HG02571 (cell line): ENCODE results near the gene VILL.
"Not testable (repeated sequence)": the region's sequence is repeated elsewhere in the genome, so short reads cannot be mapped to it uniquely, and the experiment has no call there.

Experiments used
- ATAC-seq: cut with Tn5 transposase; IDR thresholded peaks from one replicate; pipeline ENCODE4 v1.9.1; 2021; ENCODE audit warnings: mild to moderate bottlenecking, moderate library complexity; ENCODE audit not compliant: unreplicated experiment

The VILL gene

GRCh38 chr3:38032328-38032865 is 41.8 kb downstream of the VILL start:
- ATAC-seq = no peak

GRCh38 chr3:38033586-38033985 is 43.0 kb downstream of the VILL start:
- not testable (repeated sequence) for ATAC-seq

GRCh38 chr3:38034335-38034734 is 43.7 kb downstream of the VILL start:
- not testable (repeated sequence) for ATAC-seq

- ATAC-seq = no peak
Measured at GRCh38 chr3:38036286-38036685, 45.7 kb downstream of the VILL start.

GRCh38 chr3:38036906-38037305 is 46.3 kb downstream of the VILL start:
- ATAC-seq = no peak

GRCh38 chr3:38038447-38038911 is 47.9 kb downstream of the VILL start:
- ATAC-seq = no peak

DNA sequence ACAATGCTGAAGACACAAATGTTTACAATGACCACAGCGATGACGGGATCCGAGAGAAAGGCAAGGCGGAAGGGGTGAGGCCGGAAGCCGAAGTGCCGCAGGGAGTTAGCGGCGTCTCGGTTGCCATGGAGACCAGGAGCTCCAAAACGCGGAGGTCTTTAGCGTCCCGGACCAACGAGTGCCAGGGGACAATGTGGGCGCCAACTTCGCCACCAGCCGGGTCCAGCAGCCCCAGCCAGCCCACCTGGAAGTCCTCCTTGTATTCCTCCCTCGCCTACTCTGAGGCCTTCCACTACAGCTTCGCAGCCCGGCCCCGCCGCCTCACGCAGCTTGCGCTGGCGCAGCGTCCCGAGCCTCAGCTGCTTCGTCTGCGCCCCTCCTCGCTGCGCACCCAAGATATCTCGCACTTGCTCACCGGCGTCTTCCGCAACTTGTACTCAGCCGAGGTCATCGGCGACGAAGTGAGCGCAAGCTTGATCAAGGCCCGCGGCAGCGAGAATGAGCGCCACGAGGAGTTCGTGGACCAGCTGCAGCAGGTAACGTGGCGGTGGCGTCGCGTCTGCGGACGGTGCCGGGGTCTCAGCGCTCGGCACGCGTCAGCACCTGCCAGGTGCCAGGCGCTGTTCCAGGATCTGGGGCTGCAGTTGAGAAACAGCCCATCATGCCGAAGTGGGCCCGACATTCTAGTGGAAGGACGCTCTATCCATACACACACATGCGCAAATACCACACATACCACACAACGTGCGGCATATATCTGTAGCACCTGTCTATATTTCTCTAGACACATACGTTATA is 48.7 kb downstream of the VILL start, which contains the start of gene DLEC1:
DLEC1 (plus strand) TSS at position 108 of the 798 bp plus-strand sequence; CDS start at position 126, 18 bp downstream.
- peak; percentile 84 for ATAC-seq

DNA sequence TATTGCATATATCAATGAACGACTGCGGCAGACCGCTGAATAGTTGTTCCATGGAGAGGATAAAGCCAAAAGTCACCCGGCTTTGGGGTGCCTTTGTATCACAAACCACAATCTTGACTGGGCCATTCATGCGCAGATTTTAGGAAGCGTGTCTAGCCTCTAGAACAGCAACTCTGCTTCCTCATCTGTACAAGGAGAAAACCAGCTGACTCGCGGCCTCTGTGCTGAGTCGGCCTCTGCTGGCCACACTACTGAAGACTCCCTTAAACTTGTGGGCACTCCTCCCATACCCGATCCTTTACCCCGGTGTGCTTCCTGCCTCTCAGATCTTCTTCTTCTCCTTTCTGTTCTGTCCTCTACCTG is 49.3 kb downstream of the VILL start:
- peak; percentile 49 for ATAC-seq

DNA sequence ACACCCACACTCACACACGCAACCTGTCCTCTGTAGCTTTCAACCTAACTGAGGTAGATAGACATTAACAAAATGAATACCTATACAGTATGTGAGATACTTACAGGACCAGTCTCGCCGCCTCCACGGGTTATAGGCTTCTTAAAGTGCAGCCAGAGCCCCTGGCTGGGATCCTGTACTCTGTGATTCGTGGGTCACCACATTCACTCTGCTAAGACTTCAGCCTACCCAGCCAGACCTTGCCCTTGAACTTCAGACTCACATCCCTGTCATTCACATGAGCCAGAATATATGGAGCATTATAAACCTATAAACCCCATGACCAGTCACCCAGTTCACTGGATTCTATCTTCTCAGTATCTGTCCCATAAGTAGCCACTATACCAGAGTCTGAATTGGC is 49.8 kb downstream of the VILL start:
- ATAC-seq = no peak

GRCh38 chr3:38043486-38043885 is 52.9 kb downstream of the VILL start:
- ATAC-seq = no peak

- ATAC-seq = no peak
Measured at GRCh38 chr3:38046027-38046426, 55.4 kb downstream of the VILL start.

DNA sequence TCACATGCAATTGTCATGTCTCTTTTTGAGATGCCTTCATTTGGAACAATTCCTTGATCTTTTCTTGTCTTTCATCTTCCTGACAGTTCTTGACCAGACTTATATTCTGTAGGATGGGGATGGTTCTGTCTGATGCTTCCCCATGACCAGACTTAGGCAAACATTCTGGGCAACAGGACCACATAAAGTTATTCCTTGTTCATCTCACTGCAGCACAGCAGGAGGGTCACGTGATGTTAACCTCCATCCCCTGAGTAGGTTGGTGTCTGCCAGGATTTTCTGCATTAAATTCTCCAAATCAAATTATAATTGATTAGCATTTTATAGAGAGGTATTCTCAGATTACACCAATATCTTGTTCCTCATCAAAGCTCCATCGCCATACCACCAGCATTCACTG is 56.2 kb downstream of the VILL start:
- no peak for ATAC-seq

DNA sequence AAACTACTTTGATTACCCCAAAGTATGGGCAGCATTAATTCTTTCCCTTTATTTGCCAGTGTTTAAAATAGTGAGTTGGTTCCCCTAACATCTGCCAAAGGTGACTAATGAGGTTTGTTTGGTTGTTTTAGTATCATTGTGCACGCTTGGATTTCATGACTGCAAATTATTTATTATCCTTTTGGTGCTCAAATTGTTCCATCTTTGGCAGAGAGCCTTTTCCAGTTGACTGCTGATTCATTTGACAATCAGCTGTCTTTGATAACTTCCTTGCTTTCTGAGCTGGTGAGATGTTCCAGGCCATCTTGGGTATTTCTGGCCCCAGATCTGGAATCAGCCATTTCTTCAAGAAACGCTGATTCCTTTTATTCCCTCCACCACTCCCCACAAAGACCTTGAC is 57.3 kb downstream of the VILL start:
- no peak for ATAC-seq

DNA sequence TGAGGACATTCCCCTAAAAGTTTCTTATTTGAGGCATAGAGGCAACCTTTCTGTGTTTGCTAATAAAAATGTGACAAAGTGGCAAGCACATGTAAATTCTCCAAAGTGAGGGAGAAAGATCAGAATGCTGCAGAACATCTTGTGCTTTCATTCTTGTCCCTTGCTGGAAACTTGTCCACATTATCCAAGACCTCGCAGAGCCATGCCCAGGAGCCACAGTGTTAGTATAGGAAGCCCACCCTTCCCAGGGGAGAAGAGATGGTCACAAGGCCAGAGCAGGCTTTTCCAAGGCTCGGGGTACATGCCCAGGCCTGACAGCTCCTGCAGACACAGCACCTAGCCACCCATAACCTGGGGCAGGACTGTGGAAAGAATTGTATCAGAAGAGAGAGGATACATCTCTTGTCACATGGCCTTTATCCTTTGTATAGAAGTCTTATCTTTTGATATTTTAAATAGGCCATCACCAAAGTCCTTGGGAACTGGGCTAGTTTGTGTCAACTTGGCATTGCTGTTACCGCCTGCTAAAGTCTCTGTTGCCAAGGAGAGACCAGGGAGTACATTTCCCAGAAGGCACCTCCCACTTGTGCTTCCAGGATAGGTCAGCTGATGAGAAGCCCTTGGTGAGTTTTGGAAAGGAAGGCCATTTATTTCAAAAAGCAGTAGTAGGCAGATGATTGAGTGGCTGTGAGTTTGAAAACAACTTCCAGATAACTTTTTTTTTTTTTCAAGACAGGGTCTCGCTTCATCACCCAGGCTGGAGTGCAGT is 59.0 kb downstream of the VILL start:
- ATAC-seq = no peak

GRCh38 chr3:38051131-38051530 is 60.5 kb downstream of the VILL start:
- no peak for ATAC-seq

- not testable (repeated sequence) for ATAC-seq
Measured at GRCh38 chr3:38053286-38053685, 62.7 kb downstream of the VILL start.

GRCh38 chr3:38053813-38054498 is 63.4 kb downstream of the VILL start:
- ATAC-seq = not testable (repeated sequence)

GRCh38 chr3:38054499-38055001 is 64.0 kb downstream of the VILL start:
- ATAC-seq = no peak
